HG03565 (cell line): ENCODE results near the gene HORMAD1.
"Not testable (repeated sequence)": the region's sequence is repeated elsewhere in the genome, so short reads cannot be mapped to it uniquely, and the experiment has no call there.

Experiments used
- ATAC-seq: cut with Tn5 transposase; IDR thresholded peaks from one replicate; pipeline ENCODE4 v1.9.1; 2021; ENCODE audit warnings: mild to moderate bottlenecking, moderate library complexity; ENCODE audit not compliant: unreplicated experiment

HORMAD1 gene

DNA sequence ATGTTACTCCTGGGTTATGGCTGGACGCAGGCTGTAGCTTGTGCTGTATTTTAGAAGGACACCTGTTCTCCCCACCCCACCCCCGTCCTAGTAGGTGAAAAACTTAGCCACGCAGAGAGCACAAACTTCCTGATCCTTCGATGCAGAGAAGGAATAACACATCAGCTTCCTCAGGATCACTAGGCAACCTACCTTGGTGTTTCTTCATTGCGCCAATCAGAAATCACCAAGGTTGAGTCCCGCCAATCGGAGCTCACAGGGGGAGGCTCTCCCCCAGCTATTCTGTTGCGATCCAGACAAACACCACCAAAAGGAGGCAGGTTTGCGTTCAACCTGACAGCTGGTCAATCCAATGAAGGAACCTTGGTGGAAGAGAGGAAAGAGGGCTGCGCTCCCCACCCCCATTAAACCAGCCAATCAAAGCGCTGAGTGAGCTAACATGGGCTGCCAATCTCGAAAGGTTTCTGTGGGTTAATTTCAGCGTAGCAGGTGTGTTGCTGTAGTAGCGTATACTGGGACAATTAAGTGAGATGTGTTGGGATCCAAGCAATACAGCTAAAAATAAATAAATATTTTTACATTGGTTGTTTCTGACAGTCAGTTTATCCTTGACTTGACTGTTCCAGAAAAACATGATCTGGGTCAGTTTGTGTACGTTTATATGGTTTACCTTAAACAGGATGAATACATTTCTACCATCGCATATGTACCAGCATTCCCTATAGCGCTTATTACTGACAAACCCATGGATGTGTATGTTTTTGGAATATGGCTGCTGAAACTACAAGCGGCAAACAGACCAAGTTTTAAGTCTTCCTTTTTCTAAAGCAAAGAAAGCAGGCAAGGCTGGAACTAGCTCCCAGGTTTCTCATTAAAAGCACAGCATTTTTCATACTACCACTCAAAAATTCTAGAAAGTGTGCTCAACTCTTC, 23.4 kb downstream of the HORMAD1 start, which contains the start of gene GOLPH3L:
Gene GOLPH3L (minus strand): TSS at position 160 of the 933 bp plus-strand sequence. CDS start 2,316 bp downstream, outside the sequence.
- ATAC-seq = peak; percentile 97

DNA sequence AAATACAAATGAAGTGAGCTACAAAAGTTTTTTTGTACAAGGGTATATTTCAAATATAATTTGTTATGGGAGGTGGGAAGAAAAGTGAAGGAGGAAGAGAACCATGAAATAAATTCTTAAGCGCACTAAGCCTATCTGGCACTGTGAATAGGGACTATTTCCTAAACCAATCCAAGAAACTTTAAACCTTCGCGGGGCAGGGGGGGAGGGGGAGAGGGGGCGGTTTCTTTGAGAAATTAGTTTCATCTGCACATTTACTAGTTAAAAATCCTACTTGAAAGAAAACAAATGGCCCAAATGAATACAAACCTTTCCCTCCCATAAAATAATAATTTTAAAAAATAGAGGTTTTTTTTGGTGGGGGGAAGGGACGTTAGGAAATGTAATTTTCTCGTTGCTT, 24.1 kb downstream of the HORMAD1 start:
- ATAC-seq = no peak

DNA sequence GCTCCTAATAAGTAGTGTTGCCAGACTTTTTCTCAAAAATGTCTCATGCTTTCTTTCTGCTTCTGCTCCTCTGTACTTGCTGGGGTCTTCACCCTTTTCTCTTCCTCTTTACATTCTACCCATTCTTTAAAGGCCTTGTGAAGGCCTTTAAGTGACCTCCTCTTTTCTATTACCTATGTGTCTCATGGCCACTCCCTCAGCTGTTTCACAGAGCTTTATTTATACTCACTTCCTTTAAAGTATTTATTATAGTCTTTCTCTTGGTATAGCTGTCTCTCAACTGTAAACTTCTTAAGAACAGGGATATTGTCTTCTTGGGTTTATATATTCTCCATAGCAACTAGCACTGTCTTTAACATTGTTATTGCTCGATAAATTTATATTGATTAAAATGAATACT, 24.5 kb downstream of the HORMAD1 start:
- no peak for ATAC-seq

DNA sequence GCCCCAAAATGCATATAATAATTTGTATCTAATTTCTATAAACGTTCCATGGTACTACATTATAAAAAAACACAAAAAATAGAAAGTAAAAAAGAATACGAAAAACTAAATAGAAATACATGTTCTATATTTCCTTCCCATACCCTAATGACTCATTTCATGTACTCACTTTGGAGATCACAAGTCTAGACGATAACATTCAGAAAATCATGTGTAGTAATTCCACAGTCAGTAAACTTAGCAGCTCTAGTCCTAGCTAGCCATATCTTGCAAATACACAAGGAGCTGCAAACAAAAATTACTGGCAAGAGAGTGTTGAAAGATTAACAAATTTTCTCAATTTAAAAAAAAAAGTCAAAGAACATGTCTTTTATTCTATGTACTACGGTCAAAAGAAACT, 25.1 kb downstream of the HORMAD1 start:
- no peak for ATAC-seq

DNA sequence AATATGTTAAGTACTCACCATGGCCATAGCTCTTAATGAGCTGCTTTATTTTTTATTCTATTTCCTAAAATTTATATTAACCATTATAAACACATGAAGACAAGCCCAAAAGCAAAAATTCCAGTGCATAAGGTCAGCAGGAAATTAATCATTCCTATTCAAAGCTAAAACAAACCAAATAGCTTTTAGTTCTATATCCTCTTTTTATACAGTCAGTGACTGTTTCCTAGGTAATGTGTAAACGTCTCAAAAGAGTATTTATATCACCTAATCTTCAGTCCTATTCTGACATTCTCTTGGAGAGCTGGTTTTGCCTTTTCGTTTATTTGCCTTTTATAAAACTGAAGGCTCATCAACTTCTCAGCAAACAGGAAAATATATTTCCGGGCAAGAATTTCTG, 28.0 kb downstream of the HORMAD1 start:
- no peak for ATAC-seq

DNA sequence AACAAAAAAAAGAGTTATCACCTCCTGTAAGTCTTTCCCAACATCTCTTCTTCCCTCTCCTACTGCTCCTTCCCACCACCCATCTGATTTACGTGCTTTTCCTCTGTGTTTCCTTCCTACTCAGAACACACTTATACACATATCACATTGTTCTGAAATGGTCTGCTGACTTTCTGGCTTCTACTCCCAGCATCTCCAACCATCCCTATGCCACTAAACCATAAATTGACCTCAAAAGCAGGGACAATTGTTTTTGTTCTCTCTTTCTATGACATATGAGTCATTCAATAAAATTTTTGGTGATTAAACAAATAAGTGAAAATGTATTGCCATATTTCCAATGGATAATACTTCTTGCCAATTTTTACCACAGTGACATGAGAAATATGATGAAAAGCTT, 31.9 kb downstream of the HORMAD1 start:
- no peak for ATAC-seq

DNA sequence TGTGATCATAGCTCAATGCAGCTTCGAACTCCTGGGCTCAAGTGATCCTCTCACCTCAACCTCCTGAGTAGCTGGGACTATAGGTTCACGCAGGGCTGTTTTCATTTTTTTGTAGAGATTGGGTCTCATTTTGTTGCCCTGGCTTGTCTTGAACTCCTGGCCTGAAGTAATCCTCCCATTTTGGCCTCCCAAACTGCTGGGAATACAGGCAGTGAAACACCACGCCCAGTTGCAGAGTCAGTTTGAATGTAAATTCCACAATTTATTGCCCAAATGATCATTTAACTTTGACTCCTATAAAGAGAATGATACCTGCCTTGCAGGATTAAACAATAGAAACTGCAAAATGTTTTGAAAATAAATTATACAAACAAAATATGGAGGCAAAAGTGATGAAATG, 34.4 kb downstream of the HORMAD1 start:
- ATAC-seq = no peak

DNA sequence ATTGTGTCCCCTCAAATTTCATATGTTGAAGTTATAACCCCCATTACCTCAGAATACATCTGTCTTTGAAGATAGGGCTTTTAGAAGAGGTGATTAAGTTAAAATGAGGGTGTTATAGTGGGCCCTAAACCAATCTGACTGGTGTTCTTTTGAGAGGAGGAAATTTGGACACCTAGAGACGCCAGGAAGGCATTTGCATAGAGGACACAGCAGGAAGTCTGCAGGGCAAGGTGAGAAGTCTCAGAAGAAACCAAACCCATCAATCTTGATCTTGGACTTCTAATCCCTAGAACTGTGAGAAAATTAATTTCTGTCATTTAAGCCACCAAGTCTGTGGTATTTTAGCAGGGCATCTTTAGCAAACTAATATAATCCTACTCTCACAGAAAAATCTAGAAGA, 36.8 kb downstream of the HORMAD1 start:
- no peak for ATAC-seq

DNA sequence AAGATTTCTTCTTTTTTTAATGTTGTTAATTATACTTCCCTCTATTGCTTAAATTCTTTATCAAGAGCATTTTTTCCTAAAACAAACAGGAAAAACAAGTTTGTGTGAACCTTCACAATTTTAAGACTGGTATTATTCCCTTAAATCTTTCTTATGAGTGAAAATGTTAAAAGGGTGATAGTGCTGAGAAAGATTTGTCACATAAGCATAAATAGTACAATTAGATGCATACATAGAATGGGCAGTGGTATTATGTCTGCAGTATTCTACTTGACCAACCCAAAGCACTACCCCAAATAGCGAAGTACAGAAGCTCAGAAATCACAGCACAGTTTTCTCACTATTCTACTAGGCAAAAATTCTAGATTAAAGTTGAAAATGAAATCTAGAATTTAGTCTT, 41.7 kb downstream of the HORMAD1 start:
- no peak for ATAC-seq

DNA sequence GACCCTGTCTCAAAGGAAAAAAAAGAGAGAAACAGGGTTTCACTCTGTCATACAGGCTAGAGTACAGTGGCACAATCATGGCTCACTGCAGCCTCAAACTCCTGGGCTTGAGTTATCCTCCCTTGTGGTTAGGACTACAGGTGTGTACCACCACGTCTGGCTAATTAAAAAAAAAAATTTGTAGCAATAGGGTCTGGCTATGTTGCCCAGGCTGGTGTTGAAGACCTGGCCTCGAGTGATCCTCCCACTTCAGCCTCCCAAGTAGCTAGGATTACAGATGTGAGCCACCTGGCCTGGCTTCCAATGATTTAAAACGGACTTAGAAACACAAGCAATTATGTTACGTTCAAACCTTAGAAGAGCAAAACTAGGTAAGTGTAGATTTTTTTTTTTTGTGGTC, 45.8 kb downstream of the HORMAD1 start:
- ATAC-seq = no peak

DNA sequence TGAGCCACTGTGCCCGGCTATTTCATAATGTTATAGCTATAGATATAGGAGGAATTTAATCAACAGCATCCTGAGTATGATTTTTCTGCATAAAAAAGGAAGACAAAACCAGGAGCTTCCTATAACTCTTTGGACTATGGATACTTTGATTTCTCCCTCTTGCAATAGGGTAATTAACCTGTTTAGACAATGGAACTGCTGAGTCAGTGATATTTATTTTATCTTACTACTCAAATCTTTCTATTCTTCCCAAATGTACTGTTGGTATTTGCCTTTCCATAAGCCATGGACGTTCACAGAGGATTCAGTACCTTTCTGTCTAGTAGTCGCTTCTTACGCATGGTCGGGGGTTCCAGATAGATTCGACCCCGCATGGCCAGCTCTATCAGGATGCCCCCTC, 57.4 kb downstream of the HORMAD1 start:
- ATAC-seq = no peak

DNA sequence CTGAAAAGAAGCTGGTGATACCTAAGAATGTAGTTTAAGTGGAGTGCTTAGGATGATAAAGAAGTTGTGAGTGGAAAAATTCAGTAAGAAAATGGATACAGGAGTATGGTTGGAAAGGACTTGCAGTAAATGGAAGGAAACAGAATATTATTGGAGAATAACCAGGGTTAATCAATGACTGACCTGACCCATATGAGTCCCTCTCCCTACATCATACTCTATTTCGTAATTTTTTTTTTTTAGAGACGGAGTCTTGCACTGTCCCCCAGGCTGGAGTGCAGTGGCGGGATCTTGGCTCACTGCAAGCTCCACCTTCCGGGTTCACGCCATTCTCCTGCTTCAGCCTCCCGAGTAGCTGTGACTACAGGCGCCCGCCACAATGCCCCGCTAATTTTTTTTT, 57.9 kb downstream of the HORMAD1 start:
- no peak for ATAC-seq

DNA sequence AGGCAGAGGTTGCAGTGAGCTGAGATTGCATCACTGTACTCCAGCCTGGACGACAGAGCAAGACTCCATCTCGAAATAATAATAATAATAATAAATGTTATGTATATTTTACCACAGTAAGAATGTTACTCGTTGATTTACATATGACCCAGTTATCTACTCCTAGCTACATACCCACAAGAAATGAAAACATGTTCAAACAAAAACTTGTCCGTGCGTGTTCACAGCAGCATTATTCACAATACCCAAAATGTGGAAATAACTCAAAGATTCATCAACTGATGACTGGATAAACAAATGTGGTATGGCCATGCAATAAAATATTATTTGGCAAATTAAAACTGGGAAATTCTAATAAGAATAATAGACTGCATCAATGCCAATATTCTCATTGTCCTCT, 59.5 kb downstream of the HORMAD1 start:
- no peak for ATAC-seq

DNA sequence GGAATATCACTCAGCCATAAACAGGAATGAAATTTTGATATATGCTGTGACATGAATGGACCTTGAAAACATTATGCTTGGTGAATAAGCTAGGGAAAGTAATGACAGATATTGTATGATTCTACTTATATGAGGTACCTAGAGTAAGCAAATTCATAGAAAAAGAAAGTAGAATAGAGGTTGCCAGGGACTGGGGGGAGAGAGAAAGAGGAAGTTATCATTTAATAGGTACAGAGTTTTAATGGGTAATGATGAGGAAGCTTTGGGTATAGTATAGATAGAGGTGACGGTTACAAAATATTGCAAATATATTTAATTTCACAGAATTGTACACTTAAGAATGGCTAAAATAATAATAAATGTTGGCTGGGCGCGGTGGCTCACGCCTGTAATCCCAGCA, 60.1 kb downstream of the HORMAD1 start:
- no peak for ATAC-seq

DNA sequence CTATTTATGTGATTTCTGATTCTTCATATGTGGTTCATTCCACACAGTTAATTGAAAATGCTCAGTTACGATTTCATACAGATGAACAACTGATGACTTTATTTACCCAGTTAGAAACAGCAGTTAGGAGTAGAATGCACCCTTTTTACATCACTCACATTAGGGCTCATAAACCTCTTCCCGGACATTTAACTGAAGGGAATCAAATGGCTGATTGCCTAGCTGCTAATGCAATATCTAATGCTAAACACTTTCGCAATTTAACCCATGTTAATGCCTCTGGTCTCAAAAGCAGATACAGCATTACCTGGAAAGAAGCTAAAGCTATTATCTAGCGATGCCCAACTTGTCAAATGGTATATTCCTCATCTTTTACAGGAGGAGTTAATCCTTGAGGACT, 63.6 kb downstream of the HORMAD1 start:
- not testable (repeated sequence) for ATAC-seq

DNA sequence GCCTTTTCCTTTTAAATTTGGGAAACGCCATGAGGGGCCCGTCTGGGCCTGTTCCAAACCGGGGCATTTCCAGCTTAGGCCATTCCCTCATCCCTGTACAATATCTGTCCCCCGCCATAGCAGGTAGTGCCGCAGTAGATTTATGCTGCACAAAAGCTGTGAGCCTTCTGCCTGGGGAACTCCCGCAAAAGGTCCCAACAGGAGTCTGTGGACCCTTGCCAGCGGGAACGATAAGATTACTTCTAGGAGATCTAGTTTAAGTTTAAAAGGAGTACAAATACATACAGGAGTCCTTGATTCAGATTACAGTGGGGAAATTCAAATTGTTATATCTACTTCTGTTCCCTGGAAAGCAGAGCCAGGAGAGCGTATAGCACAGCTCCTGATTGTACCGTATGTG, 66.1 kb downstream of the HORMAD1 start:
- ATAC-seq = not testable (repeated sequence)

DNA sequence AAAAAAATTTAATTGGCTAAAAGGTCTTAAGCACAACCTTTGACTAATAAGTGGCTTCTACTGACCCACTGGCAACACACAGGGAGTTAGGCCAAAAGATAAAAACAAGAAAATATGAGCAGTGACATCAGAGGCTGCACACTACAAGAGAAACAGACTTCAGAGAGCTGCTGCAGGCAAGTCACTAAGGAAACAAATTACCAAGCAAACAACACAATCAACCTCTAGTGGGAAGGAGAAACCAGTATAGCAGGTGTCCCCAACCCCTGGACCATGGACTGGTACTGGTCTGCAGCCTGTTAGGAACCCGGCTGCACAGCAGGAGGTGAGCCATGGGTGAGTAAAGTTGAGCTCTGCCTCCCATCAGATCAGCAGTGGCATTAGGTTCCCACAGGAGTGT, 70.5 kb downstream of the HORMAD1 start:
- no peak for ATAC-seq

DNA sequence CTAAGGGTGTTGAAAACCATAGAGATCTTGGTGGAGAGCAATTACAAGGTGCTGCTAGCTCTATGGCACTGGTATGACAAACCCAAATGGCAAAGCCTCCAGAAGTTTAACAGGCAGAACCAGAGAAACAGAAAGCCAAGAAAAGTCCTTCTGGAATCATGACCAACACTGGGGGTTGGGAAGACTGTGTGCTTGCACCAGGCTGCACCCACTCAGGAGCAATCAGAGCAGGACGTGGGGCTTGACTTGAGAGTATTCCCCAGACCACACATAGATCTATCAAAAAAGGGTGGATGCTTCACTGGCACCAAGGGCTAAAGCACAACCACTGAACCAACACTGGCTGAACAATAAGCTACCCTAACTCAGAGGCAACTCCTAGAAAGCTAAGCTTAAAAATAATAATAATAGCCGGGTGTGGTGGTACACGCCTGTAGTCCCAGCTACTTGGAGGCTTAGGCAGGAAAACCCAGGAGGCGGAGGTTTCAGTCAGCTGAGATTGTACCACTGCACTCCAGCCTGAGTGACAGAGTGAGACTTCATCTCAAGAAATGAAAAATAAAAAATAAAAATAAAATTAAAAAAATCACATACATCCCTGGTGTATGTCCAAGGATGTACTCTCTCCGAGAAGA, 71.1 kb downstream of the HORMAD1 start:
- ATAC-seq = no peak
